Non-pigmented ciliary epithelial cell (primary cell): ENCODE measurements around the gene TBC1D22A.

Experiments
- DNase-seq: peaks from one replicate; pipeline ENCODE4 v3.0.0-alpha.2; 2010; ENCODE audit warnings: low read depth

The TBC1D22A gene

DNA sequence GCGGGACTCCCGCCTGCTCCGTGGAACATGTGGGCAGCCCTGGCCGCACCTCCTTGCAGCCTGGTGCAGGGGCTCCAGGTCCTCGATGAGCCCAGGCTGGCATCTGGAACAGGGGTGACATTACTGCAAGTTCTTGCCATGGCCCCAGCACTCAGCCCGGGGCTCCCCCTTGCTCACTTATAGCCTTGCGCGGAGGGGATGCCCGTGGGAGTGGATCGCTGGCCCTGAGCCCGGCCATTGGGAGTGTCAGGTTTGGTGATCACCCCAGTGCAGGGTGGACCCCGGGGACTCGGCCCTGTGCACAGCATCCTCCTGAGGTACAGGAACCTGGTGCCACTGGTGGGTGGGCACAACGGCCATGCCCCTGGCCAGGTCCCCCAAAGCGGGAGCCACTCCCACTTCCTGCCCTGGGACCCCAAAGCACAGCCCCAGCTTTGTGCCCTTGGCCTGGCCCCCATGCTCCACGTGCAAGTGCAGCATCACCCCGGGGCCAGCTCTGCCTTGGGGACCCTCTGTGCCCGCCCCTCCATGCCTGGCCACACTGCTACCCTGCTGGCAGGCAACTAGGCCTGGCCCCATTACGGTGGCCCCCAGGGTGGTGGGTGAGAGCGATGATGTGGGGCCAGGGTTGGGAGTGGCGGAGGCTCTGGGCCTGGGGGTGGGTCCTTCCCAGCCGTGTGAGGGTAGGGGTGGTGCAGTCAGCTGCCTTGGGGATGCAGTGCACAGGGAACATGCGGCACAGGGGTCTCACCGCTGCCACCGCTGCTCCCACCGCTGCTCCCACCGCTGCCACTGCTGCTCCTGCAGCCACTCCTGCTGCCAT lies 439.8 kb downstream of the TBC1D22A start:
- no peak for DNase-seq

DNA sequence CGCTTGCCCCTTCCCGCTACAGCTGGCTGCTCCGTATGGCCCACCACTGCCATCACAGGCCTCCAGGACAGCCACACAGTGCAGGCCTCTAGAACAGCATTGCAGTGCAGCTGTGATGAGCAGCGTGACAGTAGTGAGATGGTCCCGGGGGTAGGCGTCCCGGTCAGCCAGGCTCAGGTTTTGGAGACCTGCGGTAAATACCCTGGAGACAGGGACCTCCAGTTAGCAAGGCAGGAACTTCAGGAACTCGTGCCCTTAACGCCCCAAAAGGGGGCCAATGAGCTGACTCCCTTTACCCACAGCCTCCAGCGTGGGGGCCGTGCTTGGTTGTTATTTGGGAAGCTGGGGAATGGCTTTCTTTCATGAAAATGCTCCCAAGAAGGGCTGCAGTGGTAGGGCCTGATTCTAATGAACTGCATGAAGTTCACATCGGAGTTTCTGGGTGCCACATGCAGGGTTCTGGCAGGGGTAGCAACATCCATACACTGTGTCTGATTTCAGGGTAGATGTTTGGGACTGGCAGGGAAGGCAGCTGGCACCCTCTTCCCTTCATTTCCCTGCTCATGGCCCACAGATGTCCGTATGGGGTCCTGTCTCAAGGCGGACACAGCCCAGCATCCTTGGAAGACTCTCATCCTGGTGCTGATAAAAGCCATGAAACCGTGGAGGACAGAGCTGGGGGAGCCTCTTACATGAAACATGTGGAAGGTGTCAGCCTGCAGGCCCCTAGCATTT lies 440.5 kb downstream of the TBC1D22A start:
- DNase-seq, result no peak

DNA sequence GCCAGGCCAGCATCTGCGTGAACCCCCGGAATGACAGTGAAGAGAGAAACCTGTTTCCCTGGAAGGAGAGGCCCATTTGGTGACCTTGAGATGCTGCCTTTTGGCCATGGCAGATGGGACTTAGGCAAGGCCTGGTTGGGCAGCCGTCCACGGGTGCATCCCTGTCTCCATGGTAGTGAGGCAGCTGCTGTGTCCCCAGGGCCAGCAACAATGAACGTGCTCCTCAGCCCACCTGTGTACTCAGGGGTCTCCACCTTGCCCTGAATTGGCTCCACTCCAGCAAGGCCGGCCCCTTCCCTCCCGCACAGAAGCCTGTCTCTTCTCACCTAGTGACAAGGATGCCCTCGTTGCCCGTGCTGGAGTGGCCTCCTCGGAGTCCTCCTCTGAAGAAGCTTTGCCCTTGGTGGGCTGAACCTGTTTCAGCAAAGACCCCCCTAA lies 441.1 kb downstream of the TBC1D22A start:
- no peak for DNase-seq

DNA sequence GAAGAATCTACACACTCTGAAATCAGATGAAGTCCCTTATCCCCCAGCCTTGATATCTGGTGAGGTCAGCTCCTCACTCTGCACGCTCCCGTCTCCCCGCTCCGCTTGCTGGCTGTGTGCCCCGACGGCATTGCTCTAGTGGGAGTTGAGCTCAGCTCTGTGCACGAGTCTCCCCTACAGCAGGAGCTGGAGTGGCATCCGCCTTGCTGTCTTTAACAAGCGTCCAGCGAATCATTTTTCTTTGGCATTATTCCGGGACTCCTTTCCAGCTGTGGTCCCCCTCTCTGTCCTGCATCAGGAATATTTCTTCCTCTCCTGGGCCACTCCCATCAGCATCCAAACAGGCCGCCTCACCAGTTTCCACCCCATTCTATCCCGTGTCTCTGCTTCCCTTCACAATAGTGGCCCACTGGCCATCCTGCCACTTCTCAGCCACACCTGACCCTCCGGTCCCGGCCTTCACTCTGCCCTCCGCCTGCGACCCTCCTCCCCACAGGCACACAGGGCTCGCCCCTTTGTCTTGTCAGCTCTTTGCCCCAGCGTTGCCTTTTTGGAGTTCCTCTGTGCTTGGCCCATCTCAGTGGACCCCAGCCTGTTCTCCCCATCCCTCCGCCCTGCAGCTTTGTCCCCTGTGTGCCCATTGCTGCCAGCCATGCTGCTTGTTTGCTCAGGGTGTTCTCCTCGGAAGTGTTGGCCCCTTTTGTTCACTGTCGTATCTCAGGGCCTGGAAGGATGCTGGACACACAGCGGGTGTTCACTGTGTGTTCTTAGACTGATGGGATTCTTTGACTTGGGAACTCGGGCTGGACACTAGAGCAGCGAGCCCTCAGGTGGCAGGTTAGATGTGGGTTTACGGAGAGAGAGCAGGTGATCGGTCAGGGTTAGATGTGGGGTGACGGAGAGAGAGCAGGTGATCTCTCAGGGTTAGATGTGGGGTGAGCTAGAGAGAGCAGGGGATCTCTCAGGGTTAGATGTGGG lies 441.8 kb downstream of the TBC1D22A start:
- no peak for DNase-seq

DNA sequence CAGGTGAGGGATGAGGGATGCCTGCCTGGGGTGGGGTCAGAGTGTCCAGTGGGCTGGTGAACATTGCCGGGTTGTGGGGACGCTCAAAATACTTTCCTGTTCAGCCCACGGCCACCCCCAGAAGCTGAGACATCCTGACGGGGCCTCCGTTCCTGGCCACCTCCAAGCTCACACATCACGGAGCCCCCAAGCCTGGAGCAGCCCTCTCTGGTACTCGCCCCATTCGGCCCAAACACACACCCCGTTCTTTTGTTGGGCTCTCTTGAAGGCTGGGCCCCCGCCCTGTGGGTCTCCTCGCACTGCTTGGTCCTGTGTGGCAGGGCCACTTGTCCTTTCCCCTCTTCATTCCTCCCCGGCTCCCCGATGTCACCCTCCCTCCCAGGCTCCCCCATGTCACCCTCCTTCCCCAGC lies 442.6 kb downstream of the TBC1D22A start:
- DNase-seq, result no peak

DNA sequence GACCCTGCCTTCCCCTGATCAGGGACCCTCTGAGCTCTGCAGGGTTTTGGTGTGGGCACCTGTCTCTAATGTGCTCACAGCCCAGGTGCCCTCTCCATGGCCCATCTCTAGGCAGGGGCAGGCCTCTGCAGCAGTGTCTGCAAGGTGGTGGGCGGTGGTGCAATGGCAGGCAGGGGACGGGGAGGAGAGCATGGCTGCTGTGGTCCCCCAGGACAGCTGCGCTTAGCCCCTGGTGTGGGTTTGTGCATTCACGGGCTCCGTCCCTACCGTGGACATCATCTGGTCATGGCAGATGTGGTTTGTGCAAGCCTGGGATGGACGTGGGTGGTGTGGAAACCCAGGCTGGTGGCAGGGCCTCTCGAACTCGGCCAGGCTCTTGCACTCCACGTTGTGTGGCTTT lies 443.1 kb downstream of the TBC1D22A start:
- DNase-seq, result no peak

DNA sequence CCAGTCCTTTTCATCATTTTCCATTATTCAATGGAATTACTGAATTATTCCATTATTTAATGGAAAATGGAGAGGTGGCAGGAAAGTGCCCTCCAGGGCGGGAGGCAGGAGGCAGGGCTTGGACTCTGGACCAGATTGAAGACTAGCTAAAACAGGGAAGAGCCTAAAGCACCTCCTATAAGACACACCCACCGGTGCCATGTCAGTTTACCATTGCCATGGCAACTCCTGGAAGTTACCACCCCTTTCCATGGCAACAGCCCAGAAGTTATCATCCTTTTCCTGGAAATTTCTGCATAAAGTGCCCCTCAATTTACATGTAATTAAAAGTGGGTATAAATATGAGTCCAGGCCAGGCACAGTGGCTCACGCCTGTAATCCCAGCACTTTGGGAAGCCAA lies 443.7 kb downstream of the TBC1D22A start:
- DNase-seq, result no peak

DNA sequence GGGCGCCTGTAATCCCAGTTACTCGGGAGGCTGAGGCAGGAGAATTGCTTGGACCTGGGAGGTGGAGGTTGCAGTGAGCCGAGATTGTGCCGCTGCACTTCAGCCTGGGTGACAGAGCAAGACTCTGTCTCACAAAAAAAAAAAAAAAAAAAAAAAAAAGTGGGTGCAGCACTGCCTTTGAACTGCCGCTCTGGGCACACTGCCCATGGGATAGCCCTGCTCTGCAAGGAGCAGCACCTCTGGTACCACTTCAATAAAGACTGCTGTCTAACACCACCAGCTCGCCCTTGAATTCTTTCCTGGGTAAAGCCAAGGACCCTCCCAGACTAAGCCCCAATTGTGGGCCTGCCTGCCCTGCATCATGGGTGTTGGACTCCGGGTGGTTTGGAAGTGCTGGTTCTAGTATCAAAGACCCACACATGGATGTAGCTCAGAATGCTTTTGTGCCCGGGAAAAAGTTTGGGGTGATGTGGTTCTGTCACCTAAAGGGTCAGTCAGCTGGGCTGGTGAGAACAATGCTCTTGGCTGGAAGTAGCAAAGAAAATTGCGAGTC lies 444.3 kb downstream of the TBC1D22A start:
- no peak for DNase-seq

DNA sequence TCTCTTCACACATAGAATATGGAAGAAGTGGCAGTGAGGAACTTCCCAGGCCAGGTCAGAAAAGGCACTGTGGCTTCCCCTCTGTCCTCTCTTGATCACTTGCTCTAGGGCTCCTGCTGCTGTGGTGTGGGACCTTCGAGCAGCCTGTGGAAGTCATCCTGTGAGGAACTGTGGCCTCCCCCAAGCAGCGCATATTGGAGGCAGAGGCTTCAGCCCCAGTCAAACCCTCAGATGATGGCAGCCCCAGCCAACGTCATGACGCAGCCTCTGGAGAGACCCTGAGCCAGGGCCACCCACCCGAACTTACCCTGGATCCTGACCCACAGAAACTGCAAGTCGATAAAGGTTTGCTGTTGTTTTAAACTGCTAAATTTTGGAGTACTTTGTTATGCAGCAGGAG lies 444.9 kb downstream of the TBC1D22A start:
- no peak for DNase-seq

DNA sequence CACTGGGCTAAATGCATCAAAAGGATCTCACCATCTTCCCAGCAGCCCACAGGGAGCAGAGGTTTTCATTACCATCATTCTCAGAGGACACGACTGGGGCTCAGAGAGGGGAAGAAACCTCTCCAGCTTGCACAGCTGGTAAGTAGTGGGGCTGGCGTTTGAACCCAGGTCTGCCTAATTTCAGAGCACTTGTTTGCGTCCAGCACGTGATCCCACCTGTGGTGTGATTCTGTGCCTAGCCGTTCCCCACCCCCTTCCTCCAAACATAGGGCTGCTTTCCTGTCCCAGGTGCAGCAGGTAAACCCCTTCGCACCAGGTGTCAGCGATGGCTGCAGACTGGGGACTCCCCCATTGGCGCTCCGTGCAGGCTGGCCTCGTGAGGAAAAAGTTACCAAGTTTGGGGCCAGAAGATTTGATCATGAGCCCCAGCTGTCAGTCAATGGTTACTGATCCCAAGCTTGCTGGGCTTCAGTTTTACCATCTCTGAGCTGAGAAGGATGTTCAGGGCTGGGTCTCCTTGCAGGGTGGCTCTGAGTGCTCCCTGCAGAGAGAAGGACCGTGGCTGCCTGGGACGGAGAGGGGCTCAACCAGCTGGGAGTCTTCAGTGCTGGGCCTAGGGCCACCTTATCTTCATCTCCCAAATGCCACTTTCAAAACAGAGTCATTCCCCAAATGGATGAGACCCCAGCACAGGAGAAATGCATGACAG lies 445.6 kb downstream of the TBC1D22A start:
- DNase-seq, result no peak

DNA sequence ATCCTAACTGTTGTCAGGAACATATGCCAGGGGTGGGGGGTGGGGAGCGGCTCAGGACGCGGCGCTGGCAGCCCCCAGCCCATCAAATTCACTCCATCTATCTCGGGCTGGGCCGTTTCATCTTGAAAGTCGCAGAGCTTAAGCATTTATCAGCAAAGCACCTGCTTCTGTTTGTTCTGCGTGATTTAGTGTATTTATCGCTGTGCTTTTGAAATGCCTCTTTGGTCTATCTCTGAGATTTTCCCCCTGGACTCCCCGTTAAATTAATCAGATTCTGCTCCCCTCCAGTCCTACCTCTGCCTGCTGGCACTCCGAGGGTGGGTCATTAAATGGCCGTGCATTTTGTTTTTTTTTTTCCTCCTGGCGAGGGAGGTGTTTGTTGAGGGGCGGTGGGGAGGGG lies 446.2 kb downstream of the TBC1D22A start:
- no peak for DNase-seq

DNA sequence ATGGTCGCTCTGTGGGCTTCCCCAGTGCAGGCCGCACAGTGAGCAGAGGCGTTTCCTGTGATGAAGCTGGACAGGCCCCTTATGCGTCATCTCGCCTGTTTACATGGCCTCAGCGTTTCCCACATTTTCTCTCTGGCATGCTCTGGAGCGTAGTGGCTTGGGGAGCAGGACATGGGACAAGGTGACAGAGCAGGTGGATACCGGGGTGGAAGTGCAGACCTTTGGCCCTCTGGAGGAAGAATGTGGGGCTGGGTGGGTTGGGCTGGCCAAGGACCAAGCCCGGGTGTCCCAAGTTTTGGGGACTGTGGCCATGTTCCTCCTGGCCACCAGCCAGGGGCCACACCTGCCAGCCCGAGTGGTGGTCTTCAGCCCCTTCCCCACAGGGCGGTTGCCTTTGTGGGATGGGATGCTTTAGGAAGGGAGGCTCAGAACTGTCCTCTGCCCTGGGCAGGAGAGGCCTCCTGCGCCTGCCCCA lies 446.6 kb downstream of the TBC1D22A start:
- no peak for DNase-seq

DNA sequence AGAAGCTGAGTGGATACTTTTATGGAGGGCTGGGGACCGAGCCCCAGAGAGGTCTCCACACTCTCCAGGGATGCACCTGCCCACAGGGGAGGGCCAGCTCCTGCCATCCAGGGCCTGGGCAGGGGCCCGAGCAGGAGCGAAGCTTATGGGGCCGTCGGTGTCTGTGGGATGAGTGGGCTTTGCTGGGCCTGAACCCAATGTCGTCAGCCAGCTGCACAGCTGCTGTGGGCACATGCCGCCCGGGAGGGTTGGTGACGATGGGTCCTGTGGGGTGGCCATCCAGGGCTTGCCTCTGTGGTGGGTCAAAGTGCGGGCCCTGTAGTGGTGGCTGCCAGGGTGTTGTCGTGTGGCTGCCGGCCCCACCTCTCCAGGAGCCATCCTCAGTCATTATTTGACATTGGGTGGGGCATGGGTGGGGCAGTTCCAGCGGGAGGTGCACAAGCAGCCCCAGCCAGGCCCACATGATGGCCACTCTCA lies 447.1 kb downstream of the TBC1D22A start:
- DNase-seq, result no peak

DNA sequence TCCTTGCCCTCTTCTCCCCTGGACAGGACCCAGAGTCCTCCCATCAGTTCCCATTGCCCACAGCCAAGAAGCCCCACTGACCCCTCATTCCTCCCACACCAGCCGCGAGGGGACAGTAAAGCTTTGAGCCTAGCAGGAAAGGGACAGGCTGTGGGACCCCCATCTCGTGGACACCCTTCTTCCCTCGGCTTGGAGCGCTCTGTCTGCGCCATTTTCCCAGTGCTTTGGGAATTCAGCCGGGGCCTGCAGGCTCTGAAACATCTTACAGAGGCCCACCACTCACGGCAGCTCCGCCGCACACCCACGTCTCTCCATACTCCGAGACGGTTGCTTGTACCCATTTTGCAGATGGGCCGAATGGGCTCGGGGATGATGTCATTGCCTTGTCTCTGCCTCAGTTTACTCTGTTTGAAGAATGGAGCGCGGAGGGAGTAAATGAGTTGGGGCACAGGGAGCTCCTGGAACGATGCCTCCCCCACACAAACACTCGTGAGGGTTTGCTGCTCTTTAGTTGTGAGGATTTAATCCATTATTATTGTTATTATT lies 447.7 kb downstream of the TBC1D22A start:
- no peak for DNase-seq

DNA sequence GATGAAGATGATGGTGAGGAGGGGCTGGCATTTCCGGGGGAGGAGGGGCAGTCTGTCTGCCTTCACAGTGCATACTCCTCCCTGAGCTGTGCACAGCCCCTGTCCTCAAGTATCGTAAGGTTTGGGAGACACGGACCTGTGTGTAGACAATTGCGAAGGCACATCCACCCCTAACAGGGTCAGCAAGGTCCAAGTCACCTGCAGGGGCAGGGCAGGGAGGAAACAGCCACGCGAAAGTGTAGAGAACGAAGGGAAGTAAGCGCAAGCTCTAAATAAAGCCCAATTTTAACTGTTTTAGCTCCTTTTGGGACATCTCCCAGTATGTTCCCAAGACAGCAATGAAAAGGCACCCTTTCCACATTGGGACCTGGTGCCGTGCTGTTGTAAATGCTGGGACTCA lies 448.2 kb downstream of the TBC1D22A start:
- no peak for DNase-seq

DNA sequence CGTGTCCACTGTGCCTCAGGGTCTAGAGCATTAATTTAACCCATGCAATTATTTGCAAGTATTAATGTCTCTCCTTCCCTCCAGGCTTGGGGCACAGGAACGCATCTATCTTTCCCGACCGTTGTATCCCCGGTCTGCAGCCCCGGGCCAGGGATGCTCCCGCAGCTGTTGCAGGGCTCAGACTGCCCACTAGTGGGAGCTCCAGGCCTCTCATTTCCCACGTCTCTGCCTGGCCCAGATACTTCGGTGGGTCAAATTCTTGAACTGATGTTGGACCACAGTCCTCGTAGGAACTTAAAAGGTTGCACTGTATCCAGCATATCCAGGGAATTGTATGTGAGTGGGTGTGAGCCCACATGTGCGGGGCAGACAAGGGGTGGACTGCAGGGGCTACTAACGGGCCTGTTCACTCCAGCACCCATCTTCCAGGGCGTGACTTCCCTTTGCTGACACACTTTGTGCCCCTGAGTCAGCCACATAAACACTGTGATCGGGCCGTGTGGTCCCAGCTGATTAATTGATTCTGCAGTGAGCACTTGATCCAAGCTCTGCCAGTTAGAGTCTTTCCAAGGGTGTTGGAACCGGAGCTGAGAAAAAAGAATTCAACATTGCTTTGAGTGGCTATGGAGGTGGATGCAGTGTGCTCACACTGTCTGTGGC lies 451.3 kb downstream of the TBC1D22A start:
- no peak for DNase-seq

DNA sequence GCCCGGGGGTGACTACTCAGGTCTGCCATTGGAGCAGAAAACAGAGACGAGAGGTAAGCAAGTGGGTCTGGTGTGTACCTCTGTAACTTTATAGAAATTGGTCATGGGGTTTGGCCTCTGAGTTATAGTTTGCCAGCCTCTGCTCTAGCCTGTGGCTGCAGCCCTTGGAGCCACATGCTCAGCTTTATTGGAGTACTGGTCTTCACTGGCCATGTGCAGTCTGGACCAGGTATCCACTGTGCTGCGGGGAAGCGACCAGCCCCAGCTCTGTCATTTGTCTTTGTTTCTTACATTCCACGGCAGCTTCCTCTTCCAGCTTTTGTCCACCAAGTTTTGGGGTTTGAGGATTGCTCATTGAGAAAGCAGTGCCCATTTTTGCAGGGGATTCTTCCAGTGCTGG lies 453.4 kb downstream of the TBC1D22A start:
- DNase-seq, result no peak

DNA sequence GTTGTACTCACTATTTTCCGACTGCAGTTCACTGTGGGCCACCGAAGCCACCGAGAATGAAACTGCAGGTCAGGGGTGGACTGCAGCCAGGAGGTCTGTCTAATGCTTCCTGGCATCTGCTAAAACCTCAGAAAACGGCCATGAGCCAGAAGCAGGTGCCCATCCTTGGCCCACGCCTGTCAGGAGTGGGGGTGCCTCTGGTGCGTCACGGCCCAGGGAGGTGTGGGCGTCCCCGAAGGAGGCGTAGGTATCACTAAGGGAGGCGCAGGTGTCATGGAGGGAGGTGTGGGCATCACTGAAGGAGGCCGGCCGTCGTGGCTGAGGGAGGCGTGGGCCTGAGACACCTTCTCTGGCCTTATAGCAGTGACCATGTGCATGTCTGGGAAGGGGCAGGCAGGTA lies 456.2 kb downstream of the TBC1D22A start:
- DNase-seq, result no peak

DNA sequence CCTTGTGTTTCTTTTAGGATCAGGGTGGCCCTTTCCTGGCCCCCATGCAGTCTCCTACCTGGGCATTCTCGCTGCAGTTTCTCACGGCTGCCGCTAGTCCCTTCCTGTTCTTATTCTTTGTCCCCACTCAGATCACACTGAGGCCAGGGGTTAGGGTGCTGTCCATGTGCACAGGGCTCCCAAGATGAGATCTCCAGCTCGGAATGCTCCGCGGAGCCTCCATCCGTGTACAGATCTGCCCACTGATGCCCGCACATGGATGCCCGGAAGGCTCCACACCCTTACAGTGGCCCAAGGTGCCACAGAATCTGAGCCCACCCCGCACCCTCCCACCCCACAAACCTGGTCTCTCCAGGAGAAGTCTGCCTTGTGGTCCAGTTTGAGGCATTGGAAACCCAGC lies 457.3 kb downstream of the TBC1D22A start:
- DNase-seq, result no peak

DNA sequence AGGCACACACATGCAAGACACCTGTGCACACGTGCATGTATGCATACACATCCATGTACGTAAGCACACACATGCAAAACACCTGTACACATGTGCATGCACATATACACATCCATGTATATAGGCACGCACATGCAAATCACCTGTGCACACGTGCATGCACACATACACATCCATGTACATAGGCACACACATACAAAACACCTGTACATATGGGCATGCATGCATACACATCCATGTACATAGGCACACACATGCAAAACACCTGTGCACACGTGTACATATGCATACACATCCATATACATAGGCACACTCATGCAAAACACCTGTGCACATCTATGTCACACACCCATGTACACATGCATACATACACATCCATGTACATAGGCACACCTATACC lies 458.3 kb downstream of the TBC1D22A start:
- no peak for DNase-seq
